HEK293T (cell line): Measurements from ENCODE around the gene ZMIZ1.
"Not testable (repeated sequence)": the region's sequence is repeated elsewhere in the genome, so short reads cannot be mapped to it uniquely, and the experiment has no call there.

Source experiments
- BHLHE40 ChIP-seq: fragments of 450-650 bp; IDR thresholded peaks from 2 replicates; pipeline ENCODE4 v1.6.1; 2016; ENCODE audit warnings: mild to moderate bottlenecking, moderate library complexity, borderline replicate concordance
- FOXA1 ChIP-seq: fragments of 450-650 bp; IDR thresholded peaks from 2 replicates; pipeline ENCODE4 v1.6.1; 2016; ENCODE audit warnings: mild to moderate bottlenecking
- FOXK2 ChIP-seq: fragments of 450-650 bp; IDR thresholded peaks from 2 replicates; pipeline ENCODE4 v1.6.1; 2016; ENCODE audit warnings: mild to moderate bottlenecking
- FOXM1 ChIP-seq: fragments of 450-650 bp; IDR thresholded peaks from 2 replicates; pipeline ENCODE4 v1.6.1; 2017; ENCODE audit warnings: mild to moderate bottlenecking, borderline replicate concordance
- L3MBTL2 ChIP-seq: fragments of 450-650 bp; conservative IDR thresholded peaks from 2 replicates; pipeline ENCODE4 v1.6.1; 2016; ENCODE audit warnings: mild to moderate bottlenecking
- NFRKB ChIP-seq: fragments of 450-650 bp; IDR thresholded peaks from 2 replicates; pipeline ENCODE4 v1.6.1; 2016; ENCODE audit warnings: mild to moderate bottlenecking, moderate library complexity
- ZNF384 ChIP-seq: fragments of 450-650 bp; IDR thresholded peaks from 2 replicates; pipeline ENCODE4 v1.6.1; 2016

- not testable (repeated sequence) for TF ChIP-seq L3MBTL2, ZNF384, FOXM1, FOXK2, BHLHE40, FOXA1, NFRKB
These were observed 210.3 kb downstream of the ZMIZ1 start for GRCh38 chr10:79279047-79279446.
